Cardiac muscle cell (in vitro differentiated cells and primary cell): ENCODE data around the gene GRIP1. TPM values are rescaled to one million over a fixed set of nuclear protein-coding genes. Genes with fewer than 3 reads are reported as not detected.
A peak's percentile ranks its signal among the peaks of the same experiment; 100 is the strongest.

Source experiments
- DNase-seq, 2 donors: peaks; one replicate each; pipeline versions ENCODE4 v3.0.0 to v3.0.0-alpha.2; 2010 to 2017; ENCODE audit warnings: low read depth in 1 of 2, low spot score in 1 of 2
- H3K27ac ChIP-seq: fragments of 200-600 bp; sonication (generic); 2 replicates; pipeline ENCODE4 v1.5.1; 2016
- H3K27me3 ChIP-seq: fragments of 200-600 bp; sonication (generic); 2 replicates; pipeline ENCODE4 v1.6.0; 2016; ENCODE audit warnings: control low read depth
- H3K36me3 ChIP-seq: fragments of 200-600 bp; sonication (generic); 2 replicates; pipeline ENCODE4 v1.5.1; 2016; ENCODE audit warnings: control low read depth
- H3K4me1 ChIP-seq: fragments of 200-600 bp; sonication (generic); 2 replicates; pipeline ENCODE4 v1.8.1; 2017; ENCODE audit warnings: low read depth, mild to moderate bottlenecking, mixed run types
- H3K4me3 ChIP-seq: fragments of 200-600 bp; sonication (generic); 2 replicates; pipeline ENCODE4 v1.5.1; 2016; ENCODE audit warnings: mild to moderate bottlenecking
- H3K9me3 ChIP-seq: fragments of 200-600 bp; sonication (generic); 2 replicates; pipeline ENCODE4 v1.5.1; 2017; ENCODE audit warnings: low read depth, mild to moderate bottlenecking, control low read depth
- polyA plus RNA-seq: library from polyadenylated mRNA; unstranded; fragments of >200 nt; fragmentation: Nextera tagmentation; extraction: Ambion mirVana; gene quantifications from 2 replicates; pipeline ENCODE4 v1.2.1, GENCODE V29; 2016
- total RNA-seq: library from RNA; depleted of rRNA; stranded (reverse); fragments of >200 nt; gene quantifications from 2 replicates; pipeline ENCODE4 v1.2.3, GENCODE V29; 2016
- TF ChIP-seq, protein P1 (sequence below): IDR thresholded peaks from 2 replicates; pipeline ENCODE4 v1.5.1; 2012; ENCODE audit warnings: low read depth, mild to moderate bottlenecking, low read length

GRIP1 gene
- total and polyA plus RNA-seq, 2 experiments from 2014 or later, result 2.6 to 5.2 TPM

DNA sequence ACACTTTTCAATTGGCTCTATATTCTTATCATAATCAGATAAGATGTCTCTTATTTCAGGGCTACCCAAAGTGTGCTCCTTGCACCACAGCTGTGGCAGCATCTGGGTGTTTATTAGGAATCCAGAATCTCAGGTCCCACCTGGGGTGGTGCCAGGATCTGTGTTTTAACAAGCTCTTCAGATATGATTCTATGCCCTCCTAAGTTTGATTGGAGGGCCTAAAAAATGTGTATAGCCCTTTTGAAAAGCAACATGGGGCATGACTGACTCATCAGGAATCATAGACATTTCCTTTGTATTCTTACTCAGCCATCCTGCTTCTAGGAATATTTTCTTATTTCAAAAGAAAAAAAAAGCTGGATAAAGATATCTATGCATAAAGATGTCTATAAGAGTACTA, 273.5 kb downstream of the GRIP1 start:
- peak in 1 of 2 donors; percentile 53 for DNase-seq
- H3K36me3 ChIP-seq, result no peaks in the 10 kb centered on the region
- no peaks in the 10 kb centered on the region for H3K4me1 ChIP-seq
- H3K4me3 ChIP-seq, result no peak overlapping the region
- H3K27me3 ChIP-seq, result no peaks in the 10 kb centered on the region
- H3K9me3 ChIP-seq, result no peaks in the 10 kb centered on the region
- H3K27ac ChIP-seq, result no peak overlapping the region
- TF ChIP-seq, protein P1, sequence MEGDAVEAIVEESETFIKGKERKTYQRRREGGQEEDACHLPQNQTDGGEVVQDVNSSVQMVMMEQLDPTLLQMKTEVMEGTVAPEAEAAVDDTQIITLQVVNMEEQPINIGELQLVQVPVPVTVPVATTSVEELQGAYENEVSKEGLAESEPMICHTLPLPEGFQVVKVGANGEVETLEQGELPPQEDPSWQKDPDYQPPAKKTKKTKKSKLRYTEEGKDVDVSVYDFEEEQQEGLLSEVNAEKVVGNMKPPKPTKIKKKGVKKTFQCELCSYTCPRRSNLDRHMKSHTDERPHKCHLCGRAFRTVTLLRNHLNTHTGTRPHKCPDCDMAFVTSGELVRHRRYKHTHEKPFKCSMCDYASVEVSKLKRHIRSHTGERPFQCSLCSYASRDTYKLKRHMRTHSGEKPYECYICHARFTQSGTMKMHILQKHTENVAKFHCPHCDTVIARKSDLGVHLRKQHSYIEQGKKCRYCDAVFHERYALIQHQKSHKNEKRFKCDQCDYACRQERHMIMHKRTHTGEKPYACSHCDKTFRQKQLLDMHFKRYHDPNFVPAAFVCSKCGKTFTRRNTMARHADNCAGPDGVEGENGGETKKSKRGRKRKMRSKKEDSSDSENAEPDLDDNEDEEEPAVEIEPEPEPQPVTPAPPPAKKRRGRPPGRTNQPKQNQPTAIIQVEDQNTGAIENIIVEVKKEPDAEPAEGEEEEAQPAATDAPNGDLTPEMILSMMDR, result no peak

DNA sequence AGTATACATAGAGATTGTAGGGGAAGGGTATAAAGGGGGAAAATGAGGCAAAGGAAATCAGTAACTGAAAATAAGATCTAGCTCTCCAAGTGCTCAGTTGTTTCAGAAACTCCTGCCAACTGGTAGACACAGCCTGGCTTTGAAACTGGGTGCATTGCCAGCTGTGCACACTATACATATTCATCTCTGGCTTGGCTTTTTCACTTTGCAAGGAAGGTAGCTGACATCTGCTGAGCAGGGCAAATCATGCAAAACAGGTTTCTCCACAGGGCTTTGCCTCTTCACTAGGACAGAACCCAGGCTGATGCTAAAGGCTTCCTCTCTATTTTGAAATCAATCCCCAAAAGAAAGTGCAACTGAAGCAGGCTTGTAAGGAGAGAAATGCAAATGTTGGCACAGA, 275.1 kb downstream of the GRIP1 start:
- no peak for DNase-seq
- Histone ChIP-seq H3K4me3 (no peak overlapping the region), H3K9me3 (no peaks in the 10 kb centered on the region), H3K27me3 (no peaks in the 10 kb centered on the region), H3K27ac (no peak overlapping the region), H3K4me1 (no peaks in the 10 kb centered on the region), H3K36me3 (no peaks in the 10 kb centered on the region)
- TF ChIP-seq, protein P1, result no peak

DNA sequence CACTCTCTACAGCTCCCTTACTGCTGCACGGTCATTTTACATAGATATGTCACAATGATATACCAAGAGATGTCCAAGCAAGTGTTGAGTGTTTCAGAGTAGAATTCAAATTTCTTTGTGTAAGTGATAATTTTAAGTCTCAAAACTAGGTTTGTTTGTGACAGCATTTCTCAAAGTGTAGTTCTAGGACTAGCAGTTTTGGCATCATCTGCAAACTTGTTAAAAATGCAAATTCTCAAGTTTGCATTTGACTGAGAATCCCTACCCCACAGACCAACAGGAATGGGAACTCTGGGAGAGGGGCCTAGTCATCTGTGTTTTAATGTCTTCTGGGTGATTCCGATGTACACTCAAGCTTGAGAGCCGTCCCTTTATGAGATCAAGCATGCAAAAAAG, 279.0 kb downstream of the GRIP1 start:
- Histone ChIP-seq H3K9me3 (no peaks in the 10 kb centered on the region), H3K4me3 (no peak overlapping the region), H3K27me3 (no peaks in the 10 kb centered on the region), H3K4me1 (no peaks in the 10 kb centered on the region), H3K36me3 (no peaks in the 10 kb centered on the region), H3K27ac (no peak overlapping the region)
- no peak for DNase-seq
- TF ChIP-seq, protein P1, result no peak

DNA sequence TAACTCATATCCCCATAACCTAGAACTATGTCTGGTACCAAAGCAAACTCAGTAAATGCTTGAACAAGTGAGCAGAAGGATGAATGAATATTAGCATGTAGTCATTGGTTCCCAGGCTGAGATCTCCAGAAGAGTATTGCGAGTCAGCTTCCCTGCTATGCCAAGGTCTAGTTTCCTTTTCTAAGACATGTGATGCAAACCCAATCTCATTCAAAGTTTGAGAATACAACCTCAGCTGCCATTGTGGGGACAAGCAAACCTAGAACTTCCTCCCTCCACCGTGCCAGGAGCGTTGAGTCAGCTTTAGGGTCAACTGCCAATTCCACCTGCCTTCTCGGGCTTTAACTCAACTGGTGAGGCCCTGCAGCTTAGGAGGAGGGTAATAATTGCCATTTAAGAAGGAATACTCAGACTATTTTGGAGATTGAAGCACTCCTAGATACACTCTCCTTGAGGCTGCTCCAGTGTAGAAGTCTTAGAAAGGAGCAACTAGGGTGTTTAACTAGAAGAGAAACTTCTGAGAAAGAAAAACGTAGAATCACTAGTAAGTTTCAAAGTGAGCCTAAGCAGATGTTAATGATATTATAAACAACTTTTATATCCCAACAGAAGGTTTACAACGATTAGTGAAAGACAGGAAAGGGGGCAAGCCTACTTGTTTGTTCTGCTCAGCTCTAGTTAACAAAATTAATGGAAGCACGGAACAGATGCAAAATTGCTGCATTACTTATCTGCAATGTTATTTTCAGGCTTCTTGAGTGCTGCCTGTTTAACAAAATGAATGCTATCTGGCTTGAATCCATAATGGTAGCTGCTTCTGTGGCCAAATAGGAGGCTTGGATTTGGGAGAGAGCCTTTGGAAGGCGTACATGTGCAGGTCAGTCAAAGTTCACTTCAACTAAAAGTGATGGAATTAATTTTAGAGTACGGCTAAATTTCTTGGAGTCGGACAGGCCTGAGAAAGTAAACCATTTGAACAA, 279.7 kb downstream of the GRIP1 start:
- Histone ChIP-seq H3K27ac (no peak overlapping the region), H3K4me1 (no peaks in the 10 kb centered on the region), H3K36me3 (no peaks in the 10 kb centered on the region), H3K9me3 (no peaks in the 10 kb centered on the region), H3K4me3 (no peak overlapping the region), H3K27me3 (no peaks in the 10 kb centered on the region)
- peak in 1 of 2 donors; percentile 27 for DNase-seq
- TF ChIP-seq, protein P1, result no peak

DNA sequence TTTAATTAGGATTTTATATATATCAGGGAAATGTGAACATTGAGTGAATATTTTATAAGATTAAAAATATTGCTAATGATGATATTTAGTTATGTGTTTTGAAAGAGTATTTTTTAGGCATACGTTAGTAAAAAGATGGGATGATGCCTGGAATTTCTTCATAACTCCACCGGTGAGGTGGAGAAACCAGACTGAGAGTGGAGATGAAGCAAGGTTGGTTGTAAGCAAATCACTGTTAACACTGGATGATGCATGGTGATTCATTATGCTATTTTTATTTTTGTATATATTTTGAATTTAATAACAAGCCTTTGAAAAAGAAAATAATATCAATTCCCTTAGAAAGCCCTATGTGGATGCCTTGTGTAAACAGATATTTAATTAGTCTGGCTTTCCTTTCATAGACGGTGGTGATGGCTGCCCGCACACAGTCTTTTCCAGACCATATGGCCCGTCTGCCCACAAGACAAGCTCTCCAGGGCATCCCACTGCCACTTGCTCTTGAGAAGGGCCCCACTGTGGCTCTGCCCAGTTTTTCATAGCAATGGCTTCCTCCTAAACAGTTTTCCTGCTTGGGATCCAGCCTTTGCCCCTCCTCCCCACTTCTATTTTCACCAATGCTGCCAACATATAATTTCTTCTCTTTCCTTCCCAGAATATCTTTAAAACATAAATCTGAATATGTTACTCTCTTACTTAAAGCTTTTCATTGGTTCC, 281.1 kb downstream of the GRIP1 start:
- TF ChIP-seq, protein P1, result no peak

More for the DNA sequence above, 281.1 kb downstream of the GRIP1 start:
- no peaks in the 10 kb centered on the region for H3K27me3 ChIP-seq
- H3K27ac ChIP-seq, result no peak overlapping the region
- H3K9me3 ChIP-seq, result no peaks in the 10 kb centered on the region
- no peak overlapping the region for H3K4me3 ChIP-seq
- H3K36me3 ChIP-seq, result no peaks in the 10 kb centered on the region
- no peaks in the 10 kb centered on the region for H3K4me1 ChIP-seq
- DNase-seq, result no peak
